Suprapubic skin (tissue), 3 donors: ENCODE results near the gene DBNDD1.

Source experiments
- EP300 ChIP-seq: sonication (generic); formaldehyde crosslinking; IDR thresholded peaks from one replicate; pipeline ENCODE4 v1.6.1; 2017; ENCODE audit warnings: antibody characterized with exemption
- POLR2A ChIP-seq, 2 donors: fragments of 450-650 bp; IDR thresholded peaks; one replicate each; pipeline ENCODE4 v1.6.1; 2017; ENCODE audit warnings: antibody characterized with exemption in 2 of 2, mild to moderate bottlenecking in 2 of 2, moderate library complexity in 2 of 2
- TF ChIP-seq, protein P1 (sequence below), 2 donors: fragments of 200-600 bp in 1 of 2; fragments of 450-650 bp in 1 of 2; sonication (generic) in 1 of 2; IDR thresholded peaks; one replicate each; pipeline ENCODE4 v1.5.1; 2016 to 2019; ENCODE audit warnings: antibody characterized with exemption in 2 of 2, mild to moderate bottlenecking in 1 of 2, moderate library complexity in 1 of 2

DNA sequence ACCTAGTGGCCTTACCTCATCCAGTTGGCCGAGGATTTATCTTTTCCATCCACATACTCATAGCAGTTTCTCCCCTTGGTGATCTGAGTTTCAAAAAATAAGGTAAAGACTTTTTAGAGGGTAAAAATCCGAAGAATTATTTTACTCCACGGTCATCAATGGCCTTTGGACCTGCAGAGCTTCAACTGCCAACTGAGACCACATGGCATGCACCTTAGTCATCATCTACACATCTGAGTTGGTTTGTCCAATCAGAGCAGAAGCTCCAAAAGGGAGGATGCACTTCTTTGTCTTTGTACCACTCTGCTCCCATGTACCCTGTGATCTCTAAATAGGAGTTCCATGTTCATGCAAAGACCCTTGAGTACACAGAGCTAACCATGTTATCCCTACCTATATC is 42.2 kb upstream of the DBNDD1 start:
- TF ChIP-seq, protein P1, sequence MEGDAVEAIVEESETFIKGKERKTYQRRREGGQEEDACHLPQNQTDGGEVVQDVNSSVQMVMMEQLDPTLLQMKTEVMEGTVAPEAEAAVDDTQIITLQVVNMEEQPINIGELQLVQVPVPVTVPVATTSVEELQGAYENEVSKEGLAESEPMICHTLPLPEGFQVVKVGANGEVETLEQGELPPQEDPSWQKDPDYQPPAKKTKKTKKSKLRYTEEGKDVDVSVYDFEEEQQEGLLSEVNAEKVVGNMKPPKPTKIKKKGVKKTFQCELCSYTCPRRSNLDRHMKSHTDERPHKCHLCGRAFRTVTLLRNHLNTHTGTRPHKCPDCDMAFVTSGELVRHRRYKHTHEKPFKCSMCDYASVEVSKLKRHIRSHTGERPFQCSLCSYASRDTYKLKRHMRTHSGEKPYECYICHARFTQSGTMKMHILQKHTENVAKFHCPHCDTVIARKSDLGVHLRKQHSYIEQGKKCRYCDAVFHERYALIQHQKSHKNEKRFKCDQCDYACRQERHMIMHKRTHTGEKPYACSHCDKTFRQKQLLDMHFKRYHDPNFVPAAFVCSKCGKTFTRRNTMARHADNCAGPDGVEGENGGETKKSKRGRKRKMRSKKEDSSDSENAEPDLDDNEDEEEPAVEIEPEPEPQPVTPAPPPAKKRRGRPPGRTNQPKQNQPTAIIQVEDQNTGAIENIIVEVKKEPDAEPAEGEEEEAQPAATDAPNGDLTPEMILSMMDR (IDR thresholded peaks at IDR 0.05): no peak
- no peak for TF ChIP-seq POLR2A (IDR thresholded peaks at IDR 0.05)
- TF ChIP-seq EP300: no peak
